UCSD-AML1 (cell line): ENCODE measurements around the gene SOX2.

ENCODE experiments used
- DNase-seq: peaks from one replicate; lab custom pipeline; 2025; ENCODE audit not compliant: unreplicated experiment; lab: John Stamatoyannopoulos, UW

Gene SOX2

DNA sequence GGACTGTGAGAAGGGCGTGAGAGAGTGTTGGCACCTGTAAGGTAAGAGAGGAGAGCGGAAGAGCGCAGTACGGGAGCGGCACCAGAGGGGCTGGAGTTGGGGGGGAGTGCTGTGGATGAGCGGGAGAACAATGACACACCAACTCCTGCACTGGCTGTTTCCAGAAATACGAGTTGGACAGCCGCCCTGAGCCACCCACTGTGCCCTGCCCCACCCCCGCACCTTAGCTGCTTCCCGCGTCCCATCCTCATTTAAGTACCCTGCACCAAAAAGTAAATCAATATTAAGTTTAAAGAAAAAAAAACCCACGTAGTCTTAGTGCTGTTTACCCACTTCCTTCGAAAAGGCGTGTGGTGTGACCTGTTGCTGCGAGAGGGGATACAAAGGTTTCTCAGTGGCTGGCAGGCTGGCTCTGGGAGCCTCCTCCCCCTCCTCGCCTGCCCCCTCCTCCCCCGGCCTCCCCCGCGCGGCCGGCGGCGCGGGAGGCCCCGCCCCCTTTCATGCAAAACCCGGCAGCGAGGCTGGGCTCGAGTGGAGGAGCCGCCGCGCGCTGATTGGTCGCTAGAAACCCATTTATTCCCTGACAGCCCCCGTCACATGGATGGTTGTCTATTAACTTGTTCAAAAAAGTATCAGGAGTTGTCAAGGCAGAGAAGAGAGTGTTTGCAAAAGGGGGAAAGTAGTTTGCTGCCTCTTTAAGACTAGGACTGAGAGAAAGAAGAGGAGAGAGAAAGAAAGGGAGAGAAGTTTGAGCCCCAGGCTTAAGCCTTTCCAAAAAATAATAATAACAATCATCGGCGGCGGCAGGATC lies at the start of gene SOX2:
SOX2 (plus strand) TSS at position 601 of the 811 bp plus-strand sequence. CDS start 436 bp downstream, outside the sequence.
- DNase-seq = no peak

GRCh38 chr3:181683563-181683962 lies 28.2 kb upstream of the SOX2 start:
- no peak for DNase-seq

- DNase-seq = no peak
Observed at GRCh38 chr3:181687190-181687589, 24.5 kb upstream of the SOX2 start.

DNA sequence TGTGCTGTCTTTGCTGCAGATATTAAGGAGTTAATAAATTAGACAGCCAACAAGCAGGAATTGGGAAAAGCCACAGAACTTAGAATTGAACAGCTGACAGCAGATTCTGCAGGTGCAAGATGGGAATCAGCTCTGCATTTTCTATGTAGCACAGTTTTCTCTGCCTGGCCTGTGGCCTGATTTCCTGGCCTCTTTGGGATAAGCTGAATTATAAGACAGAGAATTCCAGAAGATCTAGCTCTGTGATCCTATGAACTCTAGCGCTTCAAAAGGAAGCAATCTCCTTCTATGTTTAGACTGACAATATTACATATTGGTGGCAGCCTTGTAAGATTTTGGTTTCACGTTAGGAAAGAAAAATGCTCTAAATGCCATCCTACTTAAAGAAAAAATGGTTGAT lies 24.0 kb upstream of the SOX2 start:
- no peak for DNase-seq

DNA sequence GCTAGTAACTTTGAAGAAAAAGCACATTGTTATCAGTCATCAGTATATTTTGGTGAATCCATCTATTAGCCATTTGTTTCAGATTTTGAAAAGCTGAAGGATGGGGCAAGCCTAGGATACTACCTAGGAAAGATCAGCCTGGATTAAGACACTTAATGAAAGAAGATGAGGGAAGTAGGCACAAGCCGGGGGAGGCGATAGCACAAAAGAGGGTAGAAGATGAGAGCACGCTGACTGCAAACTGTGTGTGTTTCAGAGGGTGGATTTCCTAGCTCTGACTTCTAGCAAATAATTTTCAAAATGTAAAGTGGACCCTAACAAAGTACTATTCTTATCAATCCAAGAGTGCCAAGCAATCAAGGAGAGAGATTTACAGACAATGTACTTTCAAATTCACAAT lies 22.2 kb upstream of the SOX2 start:
- no peak for DNase-seq

DNA sequence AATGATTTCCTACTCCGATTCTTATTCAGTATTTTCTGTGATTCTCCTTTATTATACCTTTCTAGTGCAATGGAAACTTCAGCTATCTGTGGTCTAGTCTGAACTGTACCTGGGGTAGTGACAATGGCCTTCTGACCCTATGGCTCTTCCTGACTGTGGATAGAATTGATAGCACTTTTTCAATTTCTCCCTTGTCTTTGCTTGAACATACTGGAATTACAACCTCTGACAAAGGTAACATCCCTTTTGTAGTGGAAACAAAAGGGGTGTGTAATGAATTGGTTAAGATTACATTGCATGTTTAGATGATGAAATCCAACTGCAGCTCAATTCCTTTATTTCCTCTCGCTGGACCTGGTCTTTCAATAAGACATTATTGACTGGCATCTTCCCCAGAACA lies 21.0 kb upstream of the SOX2 start:
- no peak for DNase-seq

GRCh38 chr3:181691901-181692300 lies 19.8 kb upstream of the SOX2 start:
- DNase-seq = no peak

DNA sequence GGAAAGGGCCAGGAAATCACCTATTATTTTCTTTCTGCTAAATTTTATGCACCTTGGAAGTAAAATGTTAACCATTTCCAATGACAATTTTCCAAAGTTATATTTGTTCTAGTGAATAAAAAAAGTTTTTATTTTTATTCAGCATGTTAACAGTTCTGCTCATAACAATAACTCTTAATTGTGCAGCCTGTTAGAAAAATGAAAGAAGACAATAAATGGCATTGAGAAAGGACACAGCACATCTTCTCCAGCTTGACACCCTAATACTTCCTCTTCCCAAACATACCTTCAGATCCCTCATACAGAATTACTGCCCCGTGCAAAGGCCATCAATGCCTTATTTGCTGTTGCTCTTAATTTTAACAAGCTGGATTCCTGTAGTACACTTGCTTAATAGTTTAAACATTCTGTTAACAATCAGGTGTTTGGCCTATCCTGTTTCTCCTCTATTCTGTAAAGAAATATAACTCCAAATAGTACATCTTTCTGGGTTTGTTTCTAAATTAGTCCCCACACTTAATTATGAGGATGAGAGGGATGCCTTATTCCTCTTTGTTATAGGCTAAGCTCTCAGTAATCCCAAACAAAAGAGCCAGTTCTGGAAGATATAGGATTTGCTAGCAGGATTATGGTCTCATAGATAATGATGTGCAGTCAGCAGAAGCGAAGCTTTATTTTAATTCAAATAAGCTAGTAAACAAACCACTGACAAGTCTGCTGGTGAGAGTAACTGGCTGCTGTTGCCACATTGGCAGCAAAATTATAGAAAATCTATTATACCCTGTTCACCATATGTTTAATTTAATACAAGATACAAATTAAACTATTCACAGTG lies 19.2 kb upstream of the SOX2 start:
- DNase-seq = no peak

- no peak for DNase-seq
Observed at GRCh38 chr3:181693280-181693679, 18.4 kb upstream of the SOX2 start.

- DNase-seq = no peak
Observed at GRCh38 chr3:181694805-181695660, 16.7 kb upstream of the SOX2 start.

GRCh38 chr3:181695661-181696491 lies 15.8 kb upstream of the SOX2 start:
- DNase-seq = no peak

- no peak for DNase-seq
Observed at GRCh38 chr3:181696626-181697230, 15.0 kb upstream of the SOX2 start.

- no peak for DNase-seq
Observed at GRCh38 chr3:181698263-181698954, 13.3 kb upstream of the SOX2 start.

GRCh38 chr3:181699171-181699903 lies 12.4 kb upstream of the SOX2 start:
- no peak for DNase-seq

GRCh38 chr3:181700168-181701087 lies 11.3 kb upstream of the SOX2 start:
- DNase-seq = peak; percentile 47

DNA sequence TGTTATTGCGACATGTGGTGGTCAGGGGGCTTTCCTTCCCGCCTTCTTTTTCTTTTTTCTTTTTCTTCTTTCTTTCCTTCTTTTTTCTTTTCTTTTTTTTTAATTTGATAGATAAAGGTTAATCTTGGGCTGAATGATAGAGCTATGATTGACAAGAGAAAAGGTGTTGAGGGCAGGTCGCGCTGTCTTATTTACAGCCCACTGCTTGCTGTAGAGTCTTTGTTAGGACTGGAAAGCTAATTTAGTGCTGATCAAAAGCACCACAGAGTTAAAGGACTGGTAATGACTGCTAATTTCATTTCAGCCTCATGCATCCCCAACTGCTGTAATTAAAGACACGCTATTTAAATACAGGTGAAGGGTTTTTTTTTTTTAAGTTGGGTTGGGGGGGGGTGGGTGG lies 10.6 kb upstream of the SOX2 start:
- DNase-seq = no peak

DNA sequence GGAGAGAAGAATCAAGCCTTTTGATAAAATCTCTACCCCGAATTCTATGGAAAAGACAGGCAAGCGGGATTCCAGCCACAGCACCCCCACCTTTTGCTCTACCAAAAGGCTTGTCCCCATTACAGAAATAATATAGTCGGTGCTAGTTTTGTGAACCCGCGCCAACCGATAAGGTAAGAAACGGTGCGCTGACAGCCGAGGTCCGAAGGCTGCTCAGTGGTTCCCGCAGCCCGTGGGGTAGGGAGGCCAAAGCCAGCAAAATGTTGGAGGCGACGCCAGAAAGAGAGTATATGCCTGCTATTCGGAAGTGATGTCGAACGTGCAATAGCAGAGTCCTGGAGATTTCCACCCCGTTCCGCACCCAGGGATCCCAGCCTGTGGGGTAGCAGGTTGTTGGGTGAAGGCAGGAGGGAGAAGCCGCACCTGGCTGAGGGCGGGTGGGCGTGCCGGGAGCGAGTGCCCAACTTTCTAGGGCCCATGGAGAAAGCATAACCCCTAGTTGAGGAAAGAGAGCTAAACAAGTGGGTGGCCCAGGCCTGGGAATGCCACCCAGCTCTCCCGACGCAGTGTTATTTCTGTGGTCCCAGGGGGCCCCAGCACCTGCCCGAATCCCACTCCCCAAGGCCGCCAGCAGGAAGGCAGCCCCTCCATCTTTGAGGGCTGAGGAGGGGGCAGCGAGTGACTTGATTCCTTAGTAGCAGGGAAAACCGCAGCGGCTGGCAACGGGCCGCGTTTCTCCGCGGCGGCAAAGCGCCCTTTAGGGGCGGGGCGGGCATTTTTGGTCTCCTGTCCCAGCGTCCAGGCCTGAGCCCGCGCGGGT lies 7.9 kb upstream of the SOX2 start:
- no peak for DNase-seq
